ACHN (cell line): ENCODE data around the gene GJC2.

Source experiments
- DNase-seq: peaks from one replicate; pipeline ENCODE4 v3.0.0-alpha.2; 2015
- in situ Hi-C: cut with HindIII; loops from 2 replicates; pipeline ENCODE4 v1.10.0; 2017; ENCODE audit warnings: low sequenced_read_pairs, low pct_ligation_motif_present, low pct_unique_long_range_greater_than_20kb

GJC2 gene

DNA sequence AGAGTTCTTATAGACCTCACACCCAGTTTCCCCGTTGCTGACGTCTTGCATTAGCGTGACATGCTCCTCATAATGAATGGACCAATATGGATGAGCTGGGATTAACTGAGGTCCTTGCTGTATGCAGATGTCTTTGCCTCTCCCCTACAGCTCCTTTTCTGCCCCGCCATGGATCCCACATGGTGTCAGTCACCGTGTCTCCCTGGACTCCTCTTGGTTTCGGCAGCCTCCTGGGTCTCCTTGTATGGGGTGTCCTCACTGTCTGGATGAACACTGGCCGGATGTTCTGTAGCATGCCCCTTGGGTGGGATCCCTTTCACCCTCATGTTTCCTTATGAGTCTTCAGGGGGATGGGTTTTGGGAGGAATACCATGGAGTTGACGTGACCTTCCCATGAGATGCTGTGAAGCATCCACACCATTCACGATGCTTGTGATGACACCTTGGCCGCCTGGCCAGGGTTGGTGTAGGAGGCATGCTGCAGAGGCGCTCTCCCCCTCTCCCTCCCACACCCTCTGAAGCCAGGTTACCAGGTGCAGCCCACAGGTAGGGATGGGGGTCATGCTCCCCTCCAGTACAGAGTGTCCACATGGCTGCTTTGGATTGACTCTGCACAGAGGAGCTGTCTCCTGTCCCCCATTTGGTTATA lies 4.4 kb downstream of the GJC2 start:
- DNase-seq = no peak
- in situ Hi-C loops = no loop called here

- in situ Hi-C loops = no loop called here
These were observed 5.2 kb downstream of the GJC2 start for GRCh38 chr1:228154670-228155571.

GRCh38 chr1:228155596-228156514 lies 6.1 kb downstream of the GJC2 start:
- DNase-seq = no peak
- in situ Hi-C loops = no loop called here

More at GRCh38 chr1:228154670-228155571, 5.2 kb downstream of the GJC2 start:
- DNase-seq = no peak

GRCh38 chr1:228156515-228156881 lies 6.8 kb downstream of the GJC2 start:
- in situ Hi-C loops = no loop called here

DNA sequence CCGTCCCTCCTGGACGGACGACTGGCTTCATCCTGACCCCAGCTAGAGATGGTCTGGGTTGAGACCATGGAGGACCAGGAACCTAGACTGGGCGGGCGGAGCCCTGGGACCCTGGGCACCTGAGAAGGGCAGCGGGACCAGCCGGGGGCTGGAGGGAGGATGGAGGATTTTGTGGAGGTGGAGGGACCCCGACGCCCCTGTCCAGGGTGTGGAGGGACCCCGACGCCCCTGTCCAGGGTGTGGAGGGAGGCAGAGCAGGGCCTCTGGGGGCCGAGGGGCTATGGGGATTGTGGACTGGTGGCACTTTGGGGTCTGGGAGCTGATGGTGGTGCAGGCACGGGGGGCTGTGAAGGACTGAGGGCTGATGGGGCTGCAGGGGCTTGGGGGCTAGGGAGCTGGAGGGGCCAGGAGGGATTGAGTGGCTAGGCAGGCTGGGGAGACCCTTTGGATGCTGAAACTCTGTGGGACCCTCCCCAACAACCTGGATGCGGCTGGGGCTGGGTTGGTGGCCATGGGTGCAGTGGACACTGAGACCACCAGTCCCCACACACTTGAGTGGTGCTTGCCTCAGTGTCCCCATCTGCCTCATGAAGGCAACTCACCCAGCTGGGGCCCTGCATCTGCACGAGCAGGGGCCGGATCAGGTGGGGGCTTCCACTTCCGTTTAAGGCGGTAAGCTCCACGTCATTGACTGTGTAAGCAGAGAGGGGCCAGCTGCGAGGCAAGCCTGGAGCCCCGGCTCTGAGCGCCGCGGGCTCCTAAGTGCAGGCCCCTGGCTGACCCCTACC lies 7.4 kb downstream of the GJC2 start:
- in situ Hi-C loops = no loop called here
- no peak for DNase-seq

More at GRCh38 chr1:228156515-228156881, 6.8 kb downstream of the GJC2 start:
- no peak for DNase-seq

DNA sequence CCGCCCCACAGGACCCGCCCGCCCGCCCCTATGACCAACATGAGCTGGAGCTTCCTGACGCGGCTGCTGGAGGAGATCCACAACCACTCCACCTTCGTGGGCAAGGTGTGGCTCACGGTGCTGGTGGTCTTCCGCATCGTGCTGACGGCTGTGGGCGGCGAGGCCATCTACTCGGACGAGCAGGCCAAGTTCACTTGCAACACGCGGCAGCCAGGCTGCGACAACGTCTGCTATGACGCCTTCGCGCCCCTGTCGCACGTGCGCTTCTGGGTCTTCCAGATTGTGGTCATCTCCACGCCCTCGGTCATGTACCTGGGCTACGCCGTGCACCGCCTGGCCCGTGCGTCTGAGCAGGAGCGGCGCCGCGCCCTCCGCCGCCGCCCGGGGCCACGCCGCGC lies 8.0 kb downstream of the GJC2 start:
- in situ Hi-C loops = no loop called here
- DNase-seq = no peak

DNA sequence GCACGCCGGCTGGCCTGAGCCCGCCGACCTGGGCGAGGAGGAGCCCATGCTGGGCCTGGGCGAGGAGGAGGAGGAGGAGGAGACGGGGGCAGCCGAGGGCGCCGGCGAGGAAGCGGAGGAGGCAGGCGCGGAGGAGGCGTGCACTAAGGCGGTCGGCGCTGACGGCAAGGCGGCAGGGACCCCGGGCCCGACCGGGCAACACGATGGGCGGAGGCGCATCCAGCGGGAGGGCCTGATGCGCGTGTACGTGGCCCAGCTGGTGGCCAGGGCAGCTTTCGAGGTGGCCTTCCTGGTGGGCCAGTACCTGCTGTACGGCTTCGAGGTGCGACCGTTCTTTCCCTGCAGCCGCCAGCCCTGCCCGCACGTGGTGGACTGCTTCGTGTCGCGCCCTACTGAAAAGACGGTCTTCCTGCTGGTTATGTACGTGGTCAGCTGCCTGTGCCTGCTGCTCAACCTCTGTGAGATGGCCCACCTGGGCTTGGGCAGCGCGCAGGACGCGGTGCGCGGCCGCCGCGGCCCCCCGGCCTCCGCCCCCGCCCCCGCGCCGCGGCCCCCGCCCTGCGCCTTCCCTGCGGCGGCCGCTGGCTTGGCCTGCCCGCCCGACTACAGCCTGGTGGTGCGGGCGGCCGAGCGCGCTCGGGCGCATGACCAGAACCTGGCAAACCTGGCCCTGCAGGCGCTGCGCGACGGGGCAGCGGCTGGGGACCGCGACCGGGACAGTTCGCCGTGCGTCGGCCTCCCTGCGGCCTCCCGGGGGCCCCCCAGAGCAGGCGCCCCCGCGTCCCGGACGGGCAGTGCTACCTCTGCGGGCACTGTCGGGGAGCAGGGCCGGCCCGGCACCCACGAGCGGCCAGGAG lies 8.6 kb downstream of the GJC2 start:
- in situ Hi-C loops = no loop called here
- DNase-seq = no peak

GRCh38 chr1:228159008-228159665 lies 9.4 kb downstream of the GJC2 start:
- in situ Hi-C loops = no loop called here
- DNase-seq = no peak

GRCh38 chr1:228160201-228160761 lies 10.6 kb downstream of the GJC2 start:
- no peak for DNase-seq
- in situ Hi-C loops = no loop called here

DNA sequence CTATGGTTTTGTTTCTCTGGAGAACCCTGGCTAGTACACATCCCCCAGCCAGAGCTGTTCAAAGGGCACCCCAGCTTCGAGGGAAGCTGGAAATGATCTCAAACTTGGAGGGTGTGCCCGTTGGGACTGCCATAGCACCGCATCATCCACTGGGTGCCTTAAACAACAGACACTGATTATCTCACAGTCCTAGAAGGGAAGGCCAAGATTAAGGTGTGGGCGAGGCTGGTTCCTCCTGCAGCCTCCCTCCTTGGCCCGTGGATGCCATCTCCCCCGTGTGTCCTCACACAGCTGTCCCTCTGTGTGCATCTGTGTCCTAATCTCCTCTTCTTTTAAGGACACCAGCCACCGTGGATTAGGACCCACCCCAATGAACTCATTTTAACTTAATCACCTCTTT lies 11.6 kb downstream of the GJC2 start:
- in situ Hi-C loops = no loop called here
- no peak for DNase-seq

GRCh38 chr1:228161866-228162265 lies 12.1 kb downstream of the GJC2 start:
- in situ Hi-C loops = no loop called here

DNA sequence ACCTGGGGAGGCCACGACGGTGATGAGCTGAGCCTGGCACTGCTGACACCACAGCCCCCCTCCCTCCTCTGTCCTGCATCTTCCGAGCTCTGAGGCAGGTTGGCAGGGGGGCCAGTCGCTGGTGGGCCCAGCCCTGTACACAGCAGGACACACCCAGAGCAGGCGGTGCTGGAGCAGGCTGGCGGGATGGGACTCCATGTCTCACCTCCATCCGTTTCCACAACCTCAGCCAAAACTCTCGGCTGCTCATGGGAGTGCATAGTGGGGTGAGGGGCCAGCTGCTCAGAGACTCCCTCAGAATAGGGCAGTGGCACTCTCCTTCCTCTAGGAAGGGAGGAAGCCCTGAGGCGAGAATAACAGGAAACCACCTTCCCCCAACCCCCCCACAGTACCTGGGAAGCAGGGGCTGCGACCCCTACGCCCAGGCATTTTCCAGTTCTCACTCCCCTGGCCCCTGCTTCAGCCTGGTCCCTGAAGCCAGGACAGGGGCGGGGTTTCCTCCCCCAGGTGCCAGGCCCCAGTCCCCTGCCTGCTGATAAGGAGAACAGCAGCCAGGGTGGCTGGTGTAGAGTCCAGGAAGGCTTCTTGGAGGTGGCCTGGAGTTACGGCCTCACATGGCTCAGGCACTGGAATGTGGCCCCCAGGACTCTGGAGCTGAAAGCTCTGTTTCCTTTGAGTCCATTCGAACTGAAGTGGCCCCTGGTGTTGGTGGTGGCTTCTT lies 12.7 kb downstream of the GJC2 start:
- DNase-seq = no peak
- in situ Hi-C loops = no loop called here

More at GRCh38 chr1:228161866-228162265, 12.1 kb downstream of the GJC2 start:
- DNase-seq = no peak

GRCh38 chr1:228163007-228163753 lies 13.4 kb downstream of the GJC2 start:
- in situ Hi-C loops = no loop called here
- no peak for DNase-seq

- DNase-seq = no peak
- in situ Hi-C loops = no loop called here
These were observed 14.2 kb downstream of the GJC2 start for GRCh38 chr1:228163776-228164519.
